Measurements from ENCODE around the gene RASIP1.
A peak's percentile ranks its signal among the peaks of the same experiment; 100 is the strongest.
"Not testable (repeated sequence)": the region's sequence is repeated elsewhere in the genome, so short reads cannot be mapped to it uniquely, and the experiment has no call there.

The RASIP1 gene

DNA sequence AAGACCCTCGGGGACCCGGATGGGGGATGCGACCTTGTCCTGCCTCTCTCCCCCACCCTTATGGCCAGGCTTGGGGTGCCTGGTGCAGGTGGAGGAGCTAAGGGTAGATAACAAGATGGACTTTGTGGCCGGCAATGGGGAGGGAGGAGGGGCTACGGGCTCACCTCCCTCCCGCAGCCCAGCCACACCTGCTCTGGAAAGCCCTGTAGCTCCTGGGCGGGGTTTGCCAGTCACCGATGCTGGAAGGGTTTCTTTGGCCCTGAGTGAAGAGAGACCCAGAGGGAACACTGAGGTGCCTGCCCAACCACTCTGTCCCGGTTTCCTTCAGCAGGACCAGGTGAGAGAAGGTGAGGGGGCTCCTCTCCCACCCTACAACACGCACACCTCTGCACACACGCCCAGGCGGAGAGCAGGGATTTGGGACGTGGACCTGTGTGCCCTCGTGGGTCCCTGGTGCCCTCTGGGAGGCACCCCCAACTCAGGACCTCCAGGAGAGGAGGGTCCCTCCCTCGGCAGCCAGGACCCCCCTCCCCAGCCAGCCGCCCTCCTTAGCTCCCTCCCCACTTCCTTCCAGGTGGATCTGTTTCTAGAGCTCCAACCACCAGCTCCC, 44.6 kb downstream of the RASIP1 start, which contains the start of gene FUT2:
FUT2 (plus strand) TSS at position 229 of the 610 bp plus-strand sequence. CDS start 6,986 bp downstream, outside the sequence.
- ChIA-PET CTCF (interaction anchor here (0.7 to 1.0 kb wide), 3 partner anchors 23 to 100 kb away, joined by 3 to 4 read pairs (median 3); partner anchors contain the start of gene NTN5), POLR2A (no interaction called here)
- no peak for DNase-seq (ENCODE audit: extremely low spot score)
- TF ChIP-seq, protein P1, sequence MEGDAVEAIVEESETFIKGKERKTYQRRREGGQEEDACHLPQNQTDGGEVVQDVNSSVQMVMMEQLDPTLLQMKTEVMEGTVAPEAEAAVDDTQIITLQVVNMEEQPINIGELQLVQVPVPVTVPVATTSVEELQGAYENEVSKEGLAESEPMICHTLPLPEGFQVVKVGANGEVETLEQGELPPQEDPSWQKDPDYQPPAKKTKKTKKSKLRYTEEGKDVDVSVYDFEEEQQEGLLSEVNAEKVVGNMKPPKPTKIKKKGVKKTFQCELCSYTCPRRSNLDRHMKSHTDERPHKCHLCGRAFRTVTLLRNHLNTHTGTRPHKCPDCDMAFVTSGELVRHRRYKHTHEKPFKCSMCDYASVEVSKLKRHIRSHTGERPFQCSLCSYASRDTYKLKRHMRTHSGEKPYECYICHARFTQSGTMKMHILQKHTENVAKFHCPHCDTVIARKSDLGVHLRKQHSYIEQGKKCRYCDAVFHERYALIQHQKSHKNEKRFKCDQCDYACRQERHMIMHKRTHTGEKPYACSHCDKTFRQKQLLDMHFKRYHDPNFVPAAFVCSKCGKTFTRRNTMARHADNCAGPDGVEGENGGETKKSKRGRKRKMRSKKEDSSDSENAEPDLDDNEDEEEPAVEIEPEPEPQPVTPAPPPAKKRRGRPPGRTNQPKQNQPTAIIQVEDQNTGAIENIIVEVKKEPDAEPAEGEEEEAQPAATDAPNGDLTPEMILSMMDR (IDR thresholded peaks at IDR 0.05; ENCODE audit: control extremely low read depth, extremely low read depth, low read depth, missing control alignments), result no peak

DNA sequence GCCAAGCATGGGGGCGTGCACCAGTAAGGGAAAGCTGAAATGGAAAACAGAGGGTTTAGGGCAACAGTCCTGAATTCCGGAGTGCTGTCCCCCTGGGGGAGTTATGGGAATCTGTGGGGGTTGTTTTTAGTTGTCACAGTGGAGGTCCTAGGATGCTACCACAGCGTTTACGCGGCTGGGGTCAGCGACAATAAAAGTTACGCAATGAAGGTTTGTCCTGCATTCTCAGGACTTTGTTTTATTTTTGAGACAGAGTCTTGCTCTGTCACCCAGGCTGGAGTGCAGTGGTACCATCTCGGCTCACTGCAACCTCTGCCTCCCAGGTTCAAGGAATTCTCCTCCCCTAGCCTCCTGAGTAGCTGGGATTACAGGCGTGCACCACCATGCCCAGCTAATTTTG, 46.8 kb downstream of the RASIP1 start:
- CTCF ChIA-PET, result interaction anchor here (1.1 to 1.7 kb wide), 2 partner anchors 19 to 149 kb away, joined by 5 read pairs; no protein-coding TSS in a partner anchor
- POLR2A ChIA-PET; DNase-seq (ENCODE audit: extremely low spot score): not testable (repeated sequence)

DNA sequence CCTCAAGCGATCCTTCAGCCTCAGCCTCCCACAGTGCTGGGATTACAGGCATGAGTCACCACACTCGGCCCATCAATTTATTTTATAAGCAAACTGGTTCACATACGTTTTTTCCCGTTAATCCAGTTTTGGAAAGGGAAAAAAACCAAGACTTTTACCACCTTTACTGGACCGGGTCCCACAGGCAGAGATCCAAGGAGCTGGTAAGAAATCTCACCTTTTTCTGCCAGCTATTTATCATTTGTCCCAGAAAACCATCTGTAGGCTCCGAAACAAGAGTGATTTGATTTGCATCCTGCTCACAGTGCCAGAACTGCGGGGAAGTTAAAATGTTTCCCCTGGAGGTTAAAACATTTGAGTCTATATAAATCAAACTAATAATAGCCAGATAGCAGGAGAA, 51.0 kb downstream of the RASIP1 start:
- TF ChIP-seq, protein P1 (IDR thresholded peaks at IDR 0.05; ENCODE audit: control extremely low read depth, extremely low read depth, low read depth, missing control alignments), result no peak
- no peak for DNase-seq (ENCODE audit: extremely low spot score)
- ChIA-PET CTCF (interaction anchor here (1.4 to 1.6 kb wide), 2 partner anchors 11 to 44 kb away, joined by 3 to 5 read pairs; partner anchors contain the start of gene CA11), POLR2A (no interaction called here)

DNA sequence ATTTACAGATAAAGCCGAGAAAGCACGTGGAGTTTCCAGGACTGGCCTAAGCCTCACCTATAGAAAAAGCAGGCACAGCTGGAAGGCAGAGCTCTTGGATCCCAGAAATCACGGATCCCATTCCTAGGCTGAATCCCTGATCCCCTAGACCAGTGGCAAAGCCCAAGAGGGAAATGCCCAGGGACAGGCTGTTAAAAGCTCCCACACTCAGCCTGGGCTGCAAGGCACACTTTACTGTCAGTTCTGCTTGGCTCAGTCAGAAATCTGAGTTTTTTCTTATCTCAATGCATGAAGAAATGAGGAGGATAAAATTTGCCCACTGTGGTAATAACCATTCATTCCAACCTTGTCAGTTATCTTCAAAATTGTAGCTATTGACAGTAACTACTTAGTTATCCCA, 52.6 kb downstream of the RASIP1 start:
- TF ChIP-seq, protein P1 (IDR thresholded peaks at IDR 0.05; ENCODE audit: control extremely low read depth, extremely low read depth, low read depth, missing control alignments), result no peak
- ChIA-PET CTCF (interaction anchor here (1.2 to 2.7 kb wide), 3 partner anchors 9 to 42 kb away, joined by 3 to 19 read pairs (median 3); partner anchors contain the start of gene CA11), POLR2A (no interaction called here)
- no peak for DNase-seq (ENCODE audit: extremely low spot score)

DNA sequence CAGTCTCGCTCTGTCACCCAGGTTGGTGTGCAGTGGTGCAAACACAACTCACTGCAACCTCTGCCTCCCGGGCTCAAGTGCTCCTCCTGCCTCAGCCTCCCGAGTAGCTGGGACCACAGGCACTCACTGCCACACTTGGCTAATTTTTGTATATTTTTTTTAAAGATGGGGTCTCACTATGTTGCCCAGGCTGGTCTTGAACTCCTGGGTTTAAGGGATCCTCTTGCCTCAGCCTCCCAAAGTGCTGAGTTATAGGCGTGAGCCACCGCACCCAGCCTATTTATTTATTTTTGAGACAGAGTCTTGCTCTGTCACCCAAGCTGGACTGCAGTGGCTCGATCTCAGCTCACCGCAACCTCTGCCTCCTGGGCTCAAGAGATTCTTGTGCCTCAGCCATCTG, 53.8 kb downstream of the RASIP1 start:
- DNase-seq (ENCODE audit: extremely low spot score); POLR2A ChIA-PET: not testable (repeated sequence)
- CTCF ChIA-PET, result interaction anchor here (1.2 to 2.7 kb wide), 2 partner anchors 12 to 41 kb away, joined by 3 to 19 read pairs; partner anchors contain the start of gene CA11

DNA sequence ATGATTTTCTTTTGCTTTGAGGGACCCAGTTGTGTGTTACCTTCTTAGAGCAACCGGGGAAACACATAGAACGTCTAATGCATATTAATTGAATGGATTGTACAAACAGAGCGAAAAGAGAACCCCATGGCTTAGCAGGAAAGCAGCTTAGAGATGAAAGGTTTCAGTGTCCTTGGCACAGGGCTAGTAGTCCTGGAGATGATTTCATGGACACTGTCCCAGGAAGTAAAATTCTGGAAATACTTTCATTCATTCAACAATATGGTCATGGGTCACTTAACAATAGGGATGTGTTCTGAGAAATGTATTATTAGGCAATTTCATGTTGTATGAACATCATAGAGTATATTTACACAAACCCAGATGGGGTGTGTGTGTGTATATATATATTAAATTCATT, 54.3 kb downstream of the RASIP1 start:
- no peak for DNase-seq (ENCODE audit: extremely low spot score)
- TF ChIP-seq, protein P1 (IDR thresholded peaks at IDR 0.05; ENCODE audit: control extremely low read depth, extremely low read depth, low read depth, missing control alignments), result no peak
- POLR2A ChIA-PET, result no interaction called here
- CTCF ChIA-PET, result interaction anchor here (0.9 to 2.7 kb wide), 2 partner anchors 11 to 41 kb away, joined by 3 to 19 read pairs; partner anchors contain the start of gene CA11

DNA sequence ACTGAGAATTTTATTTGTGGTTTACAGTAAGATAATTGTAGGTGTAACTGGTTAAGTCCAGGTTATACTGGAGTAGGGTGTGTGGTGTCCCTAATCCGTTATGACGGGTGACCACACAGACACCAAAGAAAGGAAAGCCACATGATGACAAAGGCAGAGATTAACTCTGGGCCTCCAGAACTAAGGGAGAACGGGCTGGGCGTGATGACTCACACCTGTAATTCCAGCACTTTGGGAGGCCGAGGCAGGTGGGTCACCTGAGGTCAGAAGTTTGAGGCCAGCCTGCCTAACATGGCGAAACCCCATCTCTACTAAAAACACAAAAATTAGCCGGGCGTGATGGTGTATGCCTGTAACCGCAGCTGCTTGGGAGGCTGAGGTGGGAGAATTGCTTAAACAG, 54.8 kb downstream of the RASIP1 start:
- CTCF ChIA-PET, result interaction anchor here (0.9 kb wide), 1 partner anchor 40 kb away, joined by 3 read pairs; the partner anchor contains the start of gene CA11
- TF ChIP-seq, protein P1 (IDR thresholded peaks at IDR 0.05; ENCODE audit: control extremely low read depth, extremely low read depth, low read depth, missing control alignments), result no peak
- POLR2A ChIA-PET, result no interaction called here
- DNase-seq (ENCODE audit: extremely low spot score), result peak; percentile 5
